Fibroblast of mammary gland (primary cell): ENCODE data around the gene FMN1.

Experiments used
- DNase-seq: peaks from one replicate; pipeline ENCODE4 v3.0.0-alpha.2; 2010; ENCODE audit warnings: low read depth
- H3K4me3 ChIP-seq: 2 replicates; pipeline ENCODE4 v1.5.1; 2011; ENCODE audit warnings: low read depth, mild to moderate bottlenecking, low read length, moderate library complexity; ENCODE audit not compliant: control insufficient read depth
- TF ChIP-seq, protein P1 (sequence below): conservative IDR thresholded peaks from 2 replicates; pipeline ENCODE4 v1.5.1; 2011; ENCODE audit warnings: low read depth, low read length, inconsistent platforms; ENCODE audit not compliant: control insufficient read depth, insufficient read depth

The FMN1 gene

DNA sequence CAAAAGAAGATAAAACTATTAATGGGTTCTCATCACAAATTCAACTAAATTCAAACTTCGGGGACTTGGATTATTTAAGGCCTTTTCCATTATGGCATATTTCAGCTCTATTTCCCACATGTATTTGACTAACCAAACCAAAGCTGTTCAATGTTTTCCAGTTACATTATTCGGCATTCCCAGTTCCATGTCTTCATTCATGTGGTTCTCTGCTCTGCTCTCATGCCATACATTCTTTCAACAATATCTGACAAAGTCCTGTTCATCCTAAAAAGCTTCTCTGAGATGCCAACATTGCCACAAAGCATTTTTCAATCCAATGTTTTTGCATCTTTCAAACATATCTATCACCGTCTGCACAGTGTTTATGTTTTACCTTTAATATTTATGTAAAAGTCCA, 335.3 kb downstream of the FMN1 start:
- no peak overlapping the region for H3K4me3 ChIP-seq
- no peak for DNase-seq
- TF ChIP-seq, protein P1, sequence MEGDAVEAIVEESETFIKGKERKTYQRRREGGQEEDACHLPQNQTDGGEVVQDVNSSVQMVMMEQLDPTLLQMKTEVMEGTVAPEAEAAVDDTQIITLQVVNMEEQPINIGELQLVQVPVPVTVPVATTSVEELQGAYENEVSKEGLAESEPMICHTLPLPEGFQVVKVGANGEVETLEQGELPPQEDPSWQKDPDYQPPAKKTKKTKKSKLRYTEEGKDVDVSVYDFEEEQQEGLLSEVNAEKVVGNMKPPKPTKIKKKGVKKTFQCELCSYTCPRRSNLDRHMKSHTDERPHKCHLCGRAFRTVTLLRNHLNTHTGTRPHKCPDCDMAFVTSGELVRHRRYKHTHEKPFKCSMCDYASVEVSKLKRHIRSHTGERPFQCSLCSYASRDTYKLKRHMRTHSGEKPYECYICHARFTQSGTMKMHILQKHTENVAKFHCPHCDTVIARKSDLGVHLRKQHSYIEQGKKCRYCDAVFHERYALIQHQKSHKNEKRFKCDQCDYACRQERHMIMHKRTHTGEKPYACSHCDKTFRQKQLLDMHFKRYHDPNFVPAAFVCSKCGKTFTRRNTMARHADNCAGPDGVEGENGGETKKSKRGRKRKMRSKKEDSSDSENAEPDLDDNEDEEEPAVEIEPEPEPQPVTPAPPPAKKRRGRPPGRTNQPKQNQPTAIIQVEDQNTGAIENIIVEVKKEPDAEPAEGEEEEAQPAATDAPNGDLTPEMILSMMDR = no peak

DNA sequence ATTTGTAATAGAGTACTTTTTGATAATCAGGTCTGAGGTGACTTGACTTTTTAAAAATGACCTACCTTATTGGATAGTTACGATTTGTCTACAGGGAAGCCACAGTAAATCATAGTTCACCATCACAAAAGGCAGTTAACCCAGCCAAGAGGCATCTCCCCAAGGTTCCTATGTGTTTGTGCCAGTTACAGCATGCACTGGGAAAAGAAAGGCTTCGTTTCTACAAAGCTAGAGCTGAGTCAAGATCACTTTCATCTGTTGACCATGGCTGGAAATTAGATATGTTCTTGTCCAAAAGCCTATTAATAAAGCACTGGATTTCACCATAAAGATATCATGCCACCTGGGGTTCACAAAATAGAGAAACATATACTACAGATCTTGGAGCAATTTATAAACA, 336.8 kb downstream of the FMN1 start:
- TF ChIP-seq, protein P1 = no peak
- no peak for DNase-seq
- no peak overlapping the region for H3K4me3 ChIP-seq

- H3K4me3 ChIP-seq = no peak overlapping the region
- no peak for DNase-seq
- TF ChIP-seq, protein P1 = no peak
These were observed 337.8 kb downstream of the FMN1 start for GRCh38 chr15:32856753-32857152.

- no peak overlapping the region for H3K4me3 ChIP-seq
- peak; percentile 99 for DNase-seq
- TF ChIP-seq, protein P1 = no peak
These were observed 338.6 kb downstream of the FMN1 start for GRCh38 chr15:32855942-32856341.

DNA sequence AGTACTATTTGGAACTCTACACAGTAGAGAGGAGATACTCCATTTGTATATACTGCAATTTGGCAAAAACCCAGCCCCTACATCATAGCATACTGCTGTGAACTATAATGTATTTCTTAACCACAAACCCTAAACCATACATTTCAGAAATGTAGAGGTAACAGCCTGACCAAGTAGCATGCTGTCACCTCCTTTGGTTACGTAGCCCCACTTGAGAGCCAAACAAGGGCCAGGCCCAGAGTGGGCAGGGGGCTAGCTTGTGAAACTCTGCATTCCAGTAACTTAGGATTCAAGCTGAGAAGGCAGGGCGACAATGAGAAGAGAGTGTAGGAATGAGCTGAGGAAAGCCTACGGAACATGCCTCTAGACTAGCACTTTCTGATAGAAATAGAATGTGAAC, 340.9 kb downstream of the FMN1 start:
- no peak overlapping the region for H3K4me3 ChIP-seq
- TF ChIP-seq, protein P1 = no peak
- DNase-seq = no peak

GRCh38 chr15:32852771-32853170, 341.7 kb downstream of the FMN1 start:
- no peak overlapping the region for H3K4me3 ChIP-seq
- TF ChIP-seq, protein P1 = no peak
- no peak for DNase-seq

DNA sequence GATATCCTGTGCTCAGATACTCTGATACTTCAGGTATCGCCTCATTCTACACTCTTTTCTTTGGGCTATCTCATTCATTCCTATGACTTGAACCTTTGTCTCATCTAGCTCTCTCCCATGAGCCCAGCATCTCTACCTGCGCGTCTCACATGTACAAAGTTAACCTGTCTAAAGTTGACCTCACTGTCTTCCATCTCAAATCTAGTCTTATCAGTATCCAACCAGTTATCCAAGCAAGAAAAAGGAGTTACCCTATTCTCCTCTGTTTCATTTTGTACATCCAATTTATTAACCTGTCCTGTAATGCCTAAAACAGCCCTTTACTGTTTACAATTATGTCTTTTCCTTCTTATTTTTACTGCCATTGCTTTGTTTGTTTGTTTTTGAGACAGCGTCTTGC, 342.5 kb downstream of the FMN1 start:
- no peak overlapping the region for H3K4me3 ChIP-seq
- no peak for DNase-seq
- TF ChIP-seq, protein P1 = no peak
